Sigmoid colon (tissue), 4 donors: ENCODE measurements around the gene KCNN1.

Experiments
- CTCF ChIP-seq, 4 experiments: fragments of 450-650 bp in 3 of 4; fragments of 200-600 bp in 1 of 4; IDR thresholded peaks; one replicate each; pipeline ENCODE4 v1.5.1; 2016 to 2019; ENCODE audit warnings: antibody characterized with exemption in 4 of 4, mild to moderate bottlenecking in 3 of 4, moderate library complexity in 2 of 4
- POLR2AphosphoS5 ChIP-seq, 4 donors: sonication (generic); formaldehyde crosslinking; IDR thresholded peaks; one replicate each; pipeline ENCODE4 v1.6.1; 2017; ENCODE audit warnings: antibody characterized with exemption in 4 of 4

- TF ChIP-seq CTCF (IDR thresholded peaks at IDR 0.05) = no peak
- no peak for TF ChIP-seq POLR2AphosphoS5 (IDR thresholded peaks at IDR 0.05)
These were observed 15.5 kb downstream of the KCNN1 start for GRCh38 chr19:17982430-17982829.
